ENCODE results near the gene C2orf49. TPM values are rescaled to one million over a fixed set of nuclear protein-coding genes. Genes with fewer than 3 reads are reported as not detected.

C2orf49 gene
- total RNA-seq, 1 experiment from 2014 or later: 20.0 TPM

GRCh38 chr2:105344704-105345345, 7.5 kb downstream of the C2orf49 start:
- no TSS peak for BruUV-seq (replicated peaks)
- in situ Hi-C loops (cut with HindIII; ENCODE audit: low pct_unique_long_range_greater_than_20kb, low sequenced_read_pairs) (no loop called here), intact Hi-C loops (cut with micrococcal nuclease; ENCODE audit: unreplicated experiment) (loop anchor here (2.0 kb wide), 1 partner anchor 176 kb away; no protein-coding TSS in a partner anchor)
- ChIA-PET CTCF (interaction anchor here (0.6 to 1.5 kb wide), 6 partner anchors 13 to 387 kb away, joined by 3 to 12 read pairs (median 4); no protein-coding TSS in a partner anchor), POLR2A (interaction anchor here (0.7 kb wide), 1 partner anchor 18 kb away, joined by 3 read pairs; no protein-coding TSS in a partner anchor)
- no peaks in the 10 kb centered on the region for H3K9me3 ChIP-seq (ENCODE audit: control insufficient read depth, insufficient read depth, low read depth, low read length)
- H3K4me3 ChIP-seq (ENCODE audit: low read depth in 2 of 2, low read length in 2 of 2): no peak overlapping the region
- DNase-seq (ENCODE audit: low read depth, low spot score) (no peak), ATAC-seq (peak; percentile 87)
- H3K36me3 ChIP-seq (ENCODE audit: control insufficient read depth, insufficient read depth, low read length): peaks cover 58% of the 10 kb centered on the region
- H3K4me1 ChIP-seq (ENCODE audit: control insufficient read depth, insufficient read depth, low read length): 0 out of 2 replicates have a peak, but pooled peaks cover 2% of the 10 kb centered on the region
- H3K27ac ChIP-seq (ENCODE audit: low read length): peak overlapping the region; percentile 37; the same call in 1 of the 2 replicates
- no peaks in the 10 kb centered on the region for H3K27me3 ChIP-seq (ENCODE audit: control insufficient read depth, insufficient read depth, low read length)
- peak; percentile 60; the same call in 1 of the 2 replicates for TF ChIP-seq CTCF (IDR thresholded peaks at IDR 0.05)
- TF ChIP-seq, protein P1, sequence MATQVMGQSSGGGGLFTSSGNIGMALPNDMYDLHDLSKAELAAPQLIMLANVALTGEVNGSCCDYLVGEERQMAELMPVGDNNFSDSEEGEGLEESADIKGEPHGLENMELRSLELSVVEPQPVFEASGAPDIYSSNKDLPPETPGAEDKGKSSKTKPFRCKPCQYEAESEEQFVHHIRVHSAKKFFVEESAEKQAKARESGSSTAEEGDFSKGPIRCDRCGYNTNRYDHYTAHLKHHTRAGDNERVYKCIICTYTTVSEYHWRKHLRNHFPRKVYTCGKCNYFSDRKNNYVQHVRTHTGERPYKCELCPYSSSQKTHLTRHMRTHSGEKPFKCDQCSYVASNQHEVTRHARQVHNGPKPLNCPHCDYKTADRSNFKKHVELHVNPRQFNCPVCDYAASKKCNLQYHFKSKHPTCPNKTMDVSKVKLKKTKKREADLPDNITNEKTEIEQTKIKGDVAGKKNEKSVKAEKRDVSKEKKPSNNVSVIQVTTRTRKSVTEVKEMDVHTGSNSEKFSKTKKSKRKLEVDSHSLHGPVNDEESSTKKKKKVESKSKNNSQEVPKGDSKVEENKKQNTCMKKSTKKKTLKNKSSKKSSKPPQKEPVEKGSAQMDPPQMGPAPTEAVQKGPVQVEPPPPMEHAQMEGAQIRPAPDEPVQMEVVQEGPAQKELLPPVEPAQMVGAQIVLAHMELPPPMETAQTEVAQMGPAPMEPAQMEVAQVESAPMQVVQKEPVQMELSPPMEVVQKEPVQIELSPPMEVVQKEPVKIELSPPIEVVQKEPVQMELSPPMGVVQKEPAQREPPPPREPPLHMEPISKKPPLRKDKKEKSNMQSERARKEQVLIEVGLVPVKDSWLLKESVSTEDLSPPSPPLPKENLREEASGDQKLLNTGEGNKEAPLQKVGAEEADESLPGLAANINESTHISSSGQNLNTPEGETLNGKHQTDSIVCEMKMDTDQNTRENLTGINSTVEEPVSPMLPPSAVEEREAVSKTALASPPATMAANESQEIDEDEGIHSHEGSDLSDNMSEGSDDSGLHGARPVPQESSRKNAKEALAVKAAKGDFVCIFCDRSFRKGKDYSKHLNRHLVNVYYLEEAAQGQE (IDR thresholded peaks at IDR 0.05; ENCODE audit: insufficient read depth in 1 of 2, low read depth in 2 of 2, low read length in 1 of 2): no peak

DNA sequence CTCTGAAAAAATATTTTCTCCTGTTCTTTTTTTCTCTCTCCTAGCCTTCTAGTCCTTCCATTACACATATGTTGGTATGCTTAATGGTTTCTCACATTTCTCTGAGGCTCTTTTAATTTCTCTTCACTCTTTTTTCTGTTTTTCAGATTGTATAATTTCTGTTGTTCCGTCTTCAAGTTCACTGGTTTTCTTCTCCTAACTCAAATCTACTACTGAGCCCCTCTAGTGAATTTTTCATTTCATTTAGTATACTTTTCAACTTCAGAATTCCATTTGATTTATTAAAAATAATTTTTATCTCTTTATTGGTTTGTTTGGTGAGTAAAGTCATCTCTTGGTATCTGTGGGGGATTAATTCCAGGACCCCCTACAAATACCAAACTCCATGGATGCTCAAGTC, 19.8 kb downstream of the C2orf49 start:
- intact Hi-C loops (cut with micrococcal nuclease; ENCODE audit: unreplicated experiment): no loop called here

More for the DNA sequence above, 19.8 kb downstream of the C2orf49 start:
- TF ChIP-seq TCF7L2 (IDR thresholded peaks at IDR 0.05; ENCODE audit: low read depth, low read length): no peak
- no peak for TF ChIP-seq SIN3A (IDR thresholded peaks at IDR 0.05; ENCODE audit: borderline replicate concordance, insufficient read depth, low read depth, low read length)
- no peak for TF ChIP-seq POLR2AphosphoS5 (IDR thresholded peaks at IDR 0.05; ENCODE audit: low read depth, low read length)
- TF ChIP-seq, protein P1 (IDR thresholded peaks at IDR 0.05; ENCODE audit: insufficient read depth in 1 of 2, low read depth in 2 of 2, low read length in 1 of 2): no peak
- TF ChIP-seq CTCF (IDR thresholded peaks at IDR 0.05): no peak
- H3K9me3 ChIP-seq (ENCODE audit: control insufficient read depth, insufficient read depth, low read depth, low read length): no peaks in the 10 kb centered on the region
- H3K27ac ChIP-seq (ENCODE audit: low read length): no peak overlapping the region
- H3K4me1 ChIP-seq (ENCODE audit: control insufficient read depth, insufficient read depth, low read length): peaks cover 25% of the 10 kb centered on the region
- ChIA-PET CTCF (interaction anchor here (0.9 to 1.2 kb wide), 2 partner anchors 12 to 242 kb away, joined by 3 to 6 read pairs; no protein-coding TSS in a partner anchor), POLR2A (no interaction called here)
- BruUV-seq (replicated peaks): no TSS peak
- H3K4me3 ChIP-seq (ENCODE audit: low read depth in 2 of 2, low read length in 2 of 2): no peak overlapping the region
- H3K36me3 ChIP-seq (ENCODE audit: control insufficient read depth, insufficient read depth, low read length): peaks cover 27% of the 10 kb centered on the region
- in situ Hi-C loops (cut with HindIII; ENCODE audit: low pct_unique_long_range_greater_than_20kb, low sequenced_read_pairs): no loop called here
- DNase-seq (ENCODE audit: low read depth, low spot score) (no peak), ATAC-seq (no peak)
- H3K27me3 ChIP-seq (ENCODE audit: control insufficient read depth, insufficient read depth, low read length): no peaks in the 10 kb centered on the region

Data from Panc1 (cell line).